HFF-Myc (cell line): ENCODE data around the gene OGDH.

ENCODE experiments used
- DNase-seq: peaks from one replicate; pipeline ENCODE4 v3.0.0-alpha.2; 2011; ENCODE audit warnings: low read depth; ENCODE audit errors: extremely low read depth
- H3K4me3 ChIP-seq: replicated peaks from 2 replicates; pipeline ENCODE4 v1.5.1; 2011; ENCODE audit warnings: low read depth, mild to moderate bottlenecking, control low read depth, low read length
- TF ChIP-seq, protein P1 (sequence below): IDR thresholded peaks from 2 replicates; pipeline ENCODE4 v1.5.1; 2012; ENCODE audit warnings: mild to moderate bottlenecking, low read depth, low read length, control low read depth; ENCODE audit errors: missing control alignments

OGDH gene

DNA sequence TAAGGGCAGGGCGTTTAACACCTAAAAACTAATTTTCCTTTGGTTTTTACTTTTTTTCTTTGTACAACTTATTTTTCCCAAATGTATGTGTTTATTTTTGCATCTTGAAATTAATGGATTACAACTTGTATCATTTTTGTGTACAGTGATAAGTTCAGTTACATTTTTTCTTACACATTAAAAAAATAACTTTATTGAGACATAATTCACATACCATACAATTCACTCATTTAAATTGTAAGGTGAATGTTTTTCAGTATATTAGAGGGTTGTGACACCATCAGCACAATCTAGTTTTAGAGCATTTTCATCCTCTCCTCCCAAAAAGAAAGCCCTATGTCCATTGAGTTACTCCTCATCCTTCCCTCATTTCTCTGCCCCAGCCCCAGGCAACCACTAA is 11.6 kb downstream of the OGDH start:
- no peak for DNase-seq
- TF ChIP-seq, protein P1, sequence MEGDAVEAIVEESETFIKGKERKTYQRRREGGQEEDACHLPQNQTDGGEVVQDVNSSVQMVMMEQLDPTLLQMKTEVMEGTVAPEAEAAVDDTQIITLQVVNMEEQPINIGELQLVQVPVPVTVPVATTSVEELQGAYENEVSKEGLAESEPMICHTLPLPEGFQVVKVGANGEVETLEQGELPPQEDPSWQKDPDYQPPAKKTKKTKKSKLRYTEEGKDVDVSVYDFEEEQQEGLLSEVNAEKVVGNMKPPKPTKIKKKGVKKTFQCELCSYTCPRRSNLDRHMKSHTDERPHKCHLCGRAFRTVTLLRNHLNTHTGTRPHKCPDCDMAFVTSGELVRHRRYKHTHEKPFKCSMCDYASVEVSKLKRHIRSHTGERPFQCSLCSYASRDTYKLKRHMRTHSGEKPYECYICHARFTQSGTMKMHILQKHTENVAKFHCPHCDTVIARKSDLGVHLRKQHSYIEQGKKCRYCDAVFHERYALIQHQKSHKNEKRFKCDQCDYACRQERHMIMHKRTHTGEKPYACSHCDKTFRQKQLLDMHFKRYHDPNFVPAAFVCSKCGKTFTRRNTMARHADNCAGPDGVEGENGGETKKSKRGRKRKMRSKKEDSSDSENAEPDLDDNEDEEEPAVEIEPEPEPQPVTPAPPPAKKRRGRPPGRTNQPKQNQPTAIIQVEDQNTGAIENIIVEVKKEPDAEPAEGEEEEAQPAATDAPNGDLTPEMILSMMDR = no peak
- H3K4me3 ChIP-seq = no peak overlapping the region

DNA sequence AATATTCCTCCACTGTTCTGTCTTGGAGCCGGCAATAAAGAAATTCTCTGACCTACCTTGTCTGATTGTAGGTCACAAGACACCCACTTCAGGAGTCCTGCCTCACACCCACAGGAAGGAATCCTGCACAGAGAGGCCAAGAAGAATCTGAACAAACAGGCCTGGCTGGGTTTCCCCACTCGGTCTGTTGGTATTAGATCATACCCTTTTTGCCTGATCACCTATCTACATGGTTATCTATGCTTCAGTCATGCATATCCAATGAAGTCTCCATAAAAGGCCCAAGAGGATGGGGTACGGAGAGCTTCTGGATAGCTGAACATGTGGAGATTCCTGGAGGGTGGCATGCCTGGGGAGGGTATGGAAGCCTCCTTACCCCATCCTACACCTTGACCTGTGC is 12.3 kb downstream of the OGDH start:
- no peak for DNase-seq
- H3K4me3 ChIP-seq = no peak overlapping the region
- TF ChIP-seq, protein P1 = no peak

DNA sequence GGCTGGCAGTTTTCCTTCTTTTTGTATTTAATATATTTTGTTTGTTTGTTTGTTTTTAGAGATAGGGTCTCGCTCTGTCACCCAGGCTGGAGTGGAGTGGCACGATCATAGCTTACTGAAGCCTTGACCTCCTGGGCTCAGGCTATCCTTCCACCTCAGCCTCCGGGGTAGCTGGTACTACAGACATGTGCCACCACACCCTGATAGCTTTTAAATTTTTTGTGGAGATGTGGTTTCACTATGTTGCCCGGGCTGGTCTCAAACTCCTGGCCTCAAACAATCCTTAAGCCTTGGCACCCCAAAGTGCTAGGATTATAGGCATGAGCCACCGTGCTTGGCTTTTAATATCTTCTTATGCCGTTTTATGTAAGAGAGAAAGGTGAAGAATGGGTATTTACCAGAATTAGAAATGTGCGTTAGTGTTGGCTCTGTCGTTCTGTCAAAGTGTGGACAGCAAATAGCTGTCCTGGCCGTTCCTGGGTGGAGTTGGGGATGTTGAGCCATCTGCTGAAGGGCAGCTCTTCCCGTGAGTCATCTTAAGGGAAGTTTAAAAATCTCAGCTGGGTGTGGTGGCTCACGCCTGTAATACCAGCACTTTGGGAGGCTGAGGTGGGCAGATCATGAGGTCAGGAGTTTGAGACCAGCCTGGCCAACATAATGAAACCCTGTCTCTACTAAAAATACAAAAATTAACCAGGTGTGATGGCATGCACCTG is 14.8 kb downstream of the OGDH start:
- no peak overlapping the region for H3K4me3 ChIP-seq
- TF ChIP-seq, protein P1 = no peak
- no peak for DNase-seq

DNA sequence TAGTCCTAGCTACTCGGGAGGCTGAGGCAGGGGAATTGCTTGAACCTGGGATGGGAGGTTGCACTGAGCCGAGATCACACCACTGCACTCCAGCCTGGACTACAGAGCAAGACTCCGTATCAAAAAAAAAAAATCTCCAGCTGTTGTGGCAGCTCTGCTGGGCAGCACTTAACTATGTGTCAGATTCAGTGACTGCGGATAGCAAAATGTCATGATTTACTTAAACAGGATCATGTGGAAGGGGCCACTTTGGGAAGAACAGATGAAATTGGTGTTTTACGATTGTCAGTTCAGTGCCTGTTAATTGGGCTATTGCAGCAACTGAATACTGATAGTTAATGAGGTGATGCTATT is 15.3 kb downstream of the OGDH start:
- TF ChIP-seq, protein P1 = no peak
- no peak for DNase-seq
- no peak overlapping the region for H3K4me3 ChIP-seq

GRCh38 chr7:44622342-44623151 is 16.1 kb downstream of the OGDH start:
- H3K4me3 ChIP-seq = no peak overlapping the region
- TF ChIP-seq, protein P1 = no peak
- no peak for DNase-seq

GRCh38 chr7:44624318-44624717 is 17.9 kb downstream of the OGDH start:
- no peak for DNase-seq
- TF ChIP-seq, protein P1 = no peak
- no peak overlapping the region for H3K4me3 ChIP-seq
